Measurements from ENCODE around the gene PSMB2. TPM values are rescaled to one million over a fixed set of nuclear protein-coding genes. Genes with fewer than 3 reads are reported as not detected.

PSMB2 gene
- total and polyA plus RNA-seq, 2 of the 8 experiments (the other 6 are each of a cell fraction or from before 2014, with no cell fraction given), result 91.4 to 101 TPM

- TF ChIP-seq ZNF274 (IDR thresholded peaks at IDR 0.05; ENCODE audit: borderline replicate concordance, extremely low read depth, low read length) (no peak), MAFK (IDR thresholded peaks at IDR 0.05; ENCODE audit: low read depth, low read length) (no peak), SP1 (IDR thresholded peaks at IDR 0.05; ENCODE audit: low read depth, low read length) (no peak), TCF12 (IDR thresholded peaks at IDR 0.05; ENCODE audit: low read depth, low read length) (no peak), RAD21 (IDR thresholded peaks at IDR 0.05 in 1 of 2, conservative IDR thresholded peaks at IDR 0.05 in 1 of 2; ENCODE audit: low read depth in 2 of 2, low read length in 2 of 2) (0 out of 4 replicates have a peak, but pooled peaks of 1 of the 2 experiments have one; percentile 8), SIRT6 (IDR thresholded peaks at IDR 0.05; ENCODE audit: low read length) (no peak), EGR1 (IDR thresholded peaks at IDR 0.05; ENCODE audit: borderline replicate concordance, low read depth, low read length) (no peak), HDAC2 (IDR thresholded peaks at IDR 0.05; ENCODE audit: borderline replicate concordance in 1 of 2, low read depth in 2 of 2, low read length in 2 of 2) (peak; percentile 68 to 72; a peak in 1 of 4 replicates), EP300 (IDR thresholded peaks at IDR 0.05; ENCODE audit: borderline replicate concordance in 1 of 2, low read depth in 2 of 2, low read length in 2 of 2) (no peak), SRF (IDR thresholded peaks at IDR 0.05; ENCODE audit: low read depth, low read length) (no peak), SIN3A (conservative IDR thresholded peaks at IDR 0.05 in 1 of 2, IDR thresholded peaks at IDR 0.05 in 1 of 2; ENCODE audit: low read depth in 1 of 2, low read length in 2 of 2) (peak; percentile 89 to 98), TAF7 (optimal IDR thresholded peaks at IDR 0.05; ENCODE audit: borderline replicate concordance, low read depth, low read length) (peak; percentile 69), MAX (IDR thresholded peaks at IDR 0.05) (0 out of 2 replicates have a peak, but pooled peaks have one; percentile 42), KDM4A (IDR thresholded peaks at IDR 0.05; ENCODE audit: low read depth, low read length, severe bottlenecking) (no peak), E2F6 (IDR thresholded peaks at IDR 0.05) (no peak), SP2 (IDR thresholded peaks at IDR 0.05; ENCODE audit: low read length) (no peak), RXRA (IDR thresholded peaks at IDR 0.05; ENCODE audit: insufficient read depth, low read depth, low read length) (no peak), CREB1 (IDR thresholded peaks at IDR 0.05) (no peak), BRCA1 (IDR thresholded peaks at IDR 0.05; ENCODE audit: low read depth, low read length) (no peak), POLR2A (IDR thresholded peaks at IDR 0.05; ENCODE audit: control extremely low read depth in 1 of 2, low read depth in 2 of 2, low read length in 2 of 2) (no peak), NANOG (IDR thresholded peaks at IDR 0.05; ENCODE audit: insufficient read depth, low read depth, low read length, poor library complexity, severe bottlenecking) (no peak), PHF8 (conservative IDR thresholded peaks at IDR 0.05; ENCODE audit: low read depth, low read length) (no peak), ASH2L (IDR thresholded peaks at IDR 0.05; ENCODE audit: low read length) (no peak)
Measured at GRCh38 chr1:35660581-35661473, 19.5 kb upstream of the PSMB2 start (continued).

Measured in H1 (cell line).